Thymus (tissue), 11 donors: Measurements from ENCODE around the gene CDKL1. TPM values are rescaled to one million over a fixed set of nuclear protein-coding genes. Genes with fewer than 3 reads are reported as not detected.

Experiments used
- DNase-seq, 9 donors: peaks; one replicate each; pipeline ENCODE4 v3.0.0-alpha.2; 2013; ENCODE audit warnings: low spot score in 9 of 9, low read depth in 6 of 9, missing footprints in 1 of 9
- H3K27ac ChIP-seq, 2 donors: one replicate each; pipeline ENCODE4 v1.5.1; 2013; ENCODE audit warnings: control low read depth in 1 of 2, low read depth in 1 of 2, low read length in 1 of 2, mild to moderate bottlenecking in 1 of 2, moderate library complexity in 1 of 2
- H3K27me3 ChIP-seq, 2 donors: one replicate each; pipeline ENCODE4 v1.5.1; 2013; ENCODE audit warnings: low read length in 1 of 2; ENCODE audit not compliant: control insufficient read depth in 2 of 2, insufficient read depth in 1 of 2
- H3K36me3 ChIP-seq, 2 donors: one replicate each; pipeline ENCODE4 v1.5.1; 2013; ENCODE audit warnings: low read length in 1 of 2, mild to moderate bottlenecking in 1 of 2, moderate library complexity in 1 of 2; ENCODE audit not compliant: control insufficient read depth in 2 of 2, insufficient read depth in 2 of 2
- H3K4me1 ChIP-seq, 2 donors: one replicate each; pipeline ENCODE4 v1.5.1; 2013; ENCODE audit warnings: low read length in 2 of 2; ENCODE audit not compliant: control insufficient read depth in 2 of 2, insufficient read depth in 2 of 2
- H3K4me3 ChIP-seq, 2 donors: one replicate each; pipeline ENCODE4 v1.5.1; 2013; ENCODE audit warnings: low read length in 2 of 2, control low read depth in 1 of 2, mild to moderate bottlenecking in 1 of 2
- H3K9me3 ChIP-seq, 2 donors: one replicate each; pipeline ENCODE4 v1.5.1; 2013; ENCODE audit warnings: low read length in 1 of 2, mild to moderate bottlenecking in 1 of 2; ENCODE audit not compliant: control insufficient read depth in 2 of 2, insufficient read depth in 1 of 2
- WGBS: extraction: QIAGEN DNeasy Blood & Tissue Kit; methylation state at CpG from one replicate; pipeline ENCODE4 v1.1.7; 2013; 5-methylcytosine and 5-hydroxymethylcytosine counted together
- polyA plus RNA-seq: library from polyadenylated mRNA; stranded (reverse); fragments of 200-250 nt; gene quantifications from one replicate; pipeline ENCODE4 v1.2.3, GENCODE V29; 2013
- total RNA-seq: library from RNA; stranded (reverse); fragments of 120-200 nt; gene quantifications from one replicate; pipeline ENCODE4 v1.2.4, GENCODE V29; 2013
- donor health status: healthy.

CDKL1 gene
- total and polyA plus RNA-seq, 2 donors, result 2.4 to 3.3 TPM

- peaks cover 0 to 3% of the 10 kb centered on the region in 2 donors for H3K36me3 ChIP-seq
- H3K4me1 ChIP-seq, result no peaks in the 10 kb centered on the region
- no peak overlapping the region for H3K27ac ChIP-seq
- no peaks in the 10 kb centered on the region for H3K9me3 ChIP-seq
- H3K27me3 ChIP-seq, result no peaks in the 10 kb centered on the region
- no peak for DNase-seq
- WGBS, result 98% methylated on average over 1 of the region's 1 CpG
- H3K4me3 ChIP-seq, result no peak overlapping the region
Observed at GRCh38 chr14:50355692-50356091, 41.0 kb downstream of the CDKL1 start.

- H3K27me3 ChIP-seq, result no peaks in the 10 kb centered on the region
- WGBS, result 92% methylated on average over 1 of the region's 1 CpG
- no peaks in the 10 kb centered on the region for H3K4me1 ChIP-seq
- H3K27ac ChIP-seq, result no peak overlapping the region
- H3K9me3 ChIP-seq, result no peaks in the 10 kb centered on the region
- peaks cover 0 to 3% of the 10 kb centered on the region in 2 donors for H3K36me3 ChIP-seq
- no peak for DNase-seq
- no peak overlapping the region for H3K4me3 ChIP-seq
Observed at GRCh38 chr14:50354527-50354926, 42.2 kb downstream of the CDKL1 start.

- Histone ChIP-seq H3K27ac (no peak overlapping the region), H3K9me3 (no peaks in the 10 kb centered on the region), H3K4me1 (no peaks in the 10 kb centered on the region), H3K4me3 (no peak overlapping the region), H3K36me3 (peaks cover 0 to 3% of the 10 kb centered on the region in 2 donors), H3K27me3 (no peaks in the 10 kb centered on the region)
- DNase-seq, result no peak
- 90% methylated on average over 4 of the region's 4 CpGs for WGBS
Observed at GRCh38 chr14:50353126-50353525, 43.6 kb downstream of the CDKL1 start.

- H3K9me3 ChIP-seq, result no peaks in the 10 kb centered on the region
- DNase-seq, result no peak
- H3K27ac ChIP-seq, result no peak overlapping the region
- no peaks in the 10 kb centered on the region for H3K27me3 ChIP-seq
- WGBS, result 97% methylated on average over 4 of the region's 4 CpGs
- H3K4me3 ChIP-seq, result no peak overlapping the region
- H3K4me1 ChIP-seq, result no peaks in the 10 kb centered on the region
- no peaks in the 10 kb centered on the region for H3K36me3 ChIP-seq
Observed at GRCh38 chr14:50352584-50352983, 44.1 kb downstream of the CDKL1 start.

GRCh38 chr14:50350975-50351374 is 45.7 kb downstream of the CDKL1 start:
- H3K4me1 ChIP-seq, result no peaks in the 10 kb centered on the region
- no peak for DNase-seq
- no peak overlapping the region for H3K27ac ChIP-seq
- H3K4me3 ChIP-seq, result no peak overlapping the region
- 80% methylated on average over 2 of the region's 2 CpGs for WGBS
- H3K27me3 ChIP-seq, result no peaks in the 10 kb centered on the region
- no peaks in the 10 kb centered on the region for H3K36me3 ChIP-seq
- H3K9me3 ChIP-seq, result no peaks in the 10 kb centered on the region

- Histone ChIP-seq H3K27me3 (no peaks in the 10 kb centered on the region), H3K27ac (no peak overlapping the region), H3K4me3 (no peak overlapping the region), H3K9me3 (no peaks in the 10 kb centered on the region), H3K36me3 (no peaks in the 10 kb centered on the region), H3K4me1 (no peaks in the 10 kb centered on the region)
- DNase-seq, result no peak
Observed at GRCh38 chr14:50348933-50349332, 47.7 kb downstream of the CDKL1 start.

GRCh38 chr14:50347521-50347920 is 49.2 kb downstream of the CDKL1 start:
- no peak overlapping the region for H3K4me3 ChIP-seq
- H3K4me1 ChIP-seq, result peaks cover 0 to 4% of the 10 kb centered on the region in 2 donors
- no peak for DNase-seq
- no peak overlapping the region for H3K27ac ChIP-seq
- H3K9me3 ChIP-seq, result no peaks in the 10 kb centered on the region
- no peaks in the 10 kb centered on the region for H3K27me3 ChIP-seq
- WGBS, result 98% methylated on average over 1 of the region's 1 CpG
- no peaks in the 10 kb centered on the region for H3K36me3 ChIP-seq

- peaks cover 0 to 4% of the 10 kb centered on the region in 2 donors for H3K4me1 ChIP-seq
- no peak for DNase-seq
- H3K9me3 ChIP-seq, result no peaks in the 10 kb centered on the region
- H3K27ac ChIP-seq, result no peak overlapping the region
- H3K27me3 ChIP-seq, result no peaks in the 10 kb centered on the region
- WGBS, result 89% methylated on average over 6 of the region's 6 CpGs
- H3K36me3 ChIP-seq, result no peaks in the 10 kb centered on the region
- no peak overlapping the region for H3K4me3 ChIP-seq
Observed at GRCh38 chr14:50345846-50346422, 50.7 kb downstream of the CDKL1 start.

- no peaks in the 10 kb centered on the region for H3K36me3 ChIP-seq
- WGBS, result 97% methylated on average over 4 of the region's 4 CpGs
- H3K4me3 ChIP-seq, result no peak overlapping the region
- H3K4me1 ChIP-seq, result peaks cover 0 to 4% of the 10 kb centered on the region in 2 donors
- no peaks in the 10 kb centered on the region for H3K27me3 ChIP-seq
- DNase-seq, result no peak
- H3K9me3 ChIP-seq, result no peaks in the 10 kb centered on the region
- H3K27ac ChIP-seq, result no peak overlapping the region
Observed at GRCh38 chr14:50344876-50345563, 51.7 kb downstream of the CDKL1 start.
